ENCODE results near the gene ACOX1.

DNA sequence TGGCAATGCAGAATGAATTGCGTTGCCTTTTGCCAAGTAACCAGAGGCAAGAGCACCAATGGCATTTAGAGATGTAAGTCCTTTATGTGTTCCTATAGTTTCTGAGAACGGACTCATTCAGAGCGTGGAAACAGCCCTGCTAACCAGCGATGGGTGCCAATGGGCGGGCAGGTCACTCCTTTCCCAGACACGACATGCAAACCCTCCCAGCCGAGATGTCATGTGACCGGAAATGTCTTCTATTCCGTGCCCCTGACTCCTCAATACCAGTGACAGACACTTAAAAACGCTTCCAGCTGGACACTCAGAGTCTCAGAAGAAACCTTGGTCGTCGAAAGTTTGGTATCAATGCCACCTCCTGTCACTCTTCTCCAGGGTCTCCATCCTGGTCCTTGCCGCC lies 41.3 kb downstream of the ACOX1 start:
- no peak for TF ChIP-seq EZH2phosphoT487 (IDR thresholded peaks at IDR 0.05; ENCODE audit: borderline replicate concordance)
- TF ChIP-seq, protein P1, sequence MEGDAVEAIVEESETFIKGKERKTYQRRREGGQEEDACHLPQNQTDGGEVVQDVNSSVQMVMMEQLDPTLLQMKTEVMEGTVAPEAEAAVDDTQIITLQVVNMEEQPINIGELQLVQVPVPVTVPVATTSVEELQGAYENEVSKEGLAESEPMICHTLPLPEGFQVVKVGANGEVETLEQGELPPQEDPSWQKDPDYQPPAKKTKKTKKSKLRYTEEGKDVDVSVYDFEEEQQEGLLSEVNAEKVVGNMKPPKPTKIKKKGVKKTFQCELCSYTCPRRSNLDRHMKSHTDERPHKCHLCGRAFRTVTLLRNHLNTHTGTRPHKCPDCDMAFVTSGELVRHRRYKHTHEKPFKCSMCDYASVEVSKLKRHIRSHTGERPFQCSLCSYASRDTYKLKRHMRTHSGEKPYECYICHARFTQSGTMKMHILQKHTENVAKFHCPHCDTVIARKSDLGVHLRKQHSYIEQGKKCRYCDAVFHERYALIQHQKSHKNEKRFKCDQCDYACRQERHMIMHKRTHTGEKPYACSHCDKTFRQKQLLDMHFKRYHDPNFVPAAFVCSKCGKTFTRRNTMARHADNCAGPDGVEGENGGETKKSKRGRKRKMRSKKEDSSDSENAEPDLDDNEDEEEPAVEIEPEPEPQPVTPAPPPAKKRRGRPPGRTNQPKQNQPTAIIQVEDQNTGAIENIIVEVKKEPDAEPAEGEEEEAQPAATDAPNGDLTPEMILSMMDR (conservative IDR thresholded peaks at IDR 0.05; ENCODE audit: low read length), result no peak
